Measurements from ENCODE around the gene ZNF652. TPM values are rescaled to one million over a fixed set of nuclear protein-coding genes. Genes with fewer than 3 reads are reported as not detected.
"Not testable (repeated sequence)": the region's sequence is repeated elsewhere in the genome, so short reads cannot be mapped to it uniquely, and the experiment has no call there.

Gene ZNF652
- polyA plus RNA-seq, 1 experiment: 5.3 TPM

DNA sequence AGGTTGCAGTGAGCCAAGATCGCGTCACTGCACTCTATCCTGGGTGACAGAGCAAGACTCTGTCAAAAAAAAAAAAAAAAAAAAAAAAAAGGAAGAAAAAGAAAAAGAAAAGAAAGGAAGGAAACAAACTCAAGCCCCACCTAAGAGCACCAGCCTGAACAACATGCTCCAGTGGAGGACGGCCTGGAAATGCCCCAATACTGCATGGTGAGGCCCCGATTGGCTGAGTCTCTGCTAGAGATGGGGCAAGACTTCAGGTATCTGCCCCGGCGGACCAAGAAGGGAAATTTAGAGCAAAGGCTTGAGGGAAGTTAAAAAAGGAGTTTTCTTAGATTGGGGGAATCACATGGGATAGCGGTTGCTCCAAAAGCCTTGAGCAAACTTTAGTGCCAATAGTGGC is 10.4 kb upstream of the ZNF652 start:
- H3K4me3 ChIP-seq (ENCODE audit: low read depth, low read length): no peak overlapping the region
- TF ChIP-seq CTCF (IDR thresholded peaks at IDR 0.05; ENCODE audit: insufficient read depth, low read depth, low read length): no peak
- ChIA-PET CTCF (interaction anchor here (0.6 kb wide), 1 partner anchor 1038 kb away, joined by 3 read pairs; no protein-coding TSS in a partner anchor), POLR2A (no interaction called here)
- no peaks in the 10 kb centered on the region for H3K36me3 ChIP-seq (ENCODE audit: control insufficient read depth, insufficient read depth, low read length)
- no peaks in the 10 kb centered on the region for H3K27me3 ChIP-seq (ENCODE audit: control insufficient read depth, insufficient read depth, low read length)
- no peak for DNase-seq (ENCODE audit: low read depth)

DNA sequence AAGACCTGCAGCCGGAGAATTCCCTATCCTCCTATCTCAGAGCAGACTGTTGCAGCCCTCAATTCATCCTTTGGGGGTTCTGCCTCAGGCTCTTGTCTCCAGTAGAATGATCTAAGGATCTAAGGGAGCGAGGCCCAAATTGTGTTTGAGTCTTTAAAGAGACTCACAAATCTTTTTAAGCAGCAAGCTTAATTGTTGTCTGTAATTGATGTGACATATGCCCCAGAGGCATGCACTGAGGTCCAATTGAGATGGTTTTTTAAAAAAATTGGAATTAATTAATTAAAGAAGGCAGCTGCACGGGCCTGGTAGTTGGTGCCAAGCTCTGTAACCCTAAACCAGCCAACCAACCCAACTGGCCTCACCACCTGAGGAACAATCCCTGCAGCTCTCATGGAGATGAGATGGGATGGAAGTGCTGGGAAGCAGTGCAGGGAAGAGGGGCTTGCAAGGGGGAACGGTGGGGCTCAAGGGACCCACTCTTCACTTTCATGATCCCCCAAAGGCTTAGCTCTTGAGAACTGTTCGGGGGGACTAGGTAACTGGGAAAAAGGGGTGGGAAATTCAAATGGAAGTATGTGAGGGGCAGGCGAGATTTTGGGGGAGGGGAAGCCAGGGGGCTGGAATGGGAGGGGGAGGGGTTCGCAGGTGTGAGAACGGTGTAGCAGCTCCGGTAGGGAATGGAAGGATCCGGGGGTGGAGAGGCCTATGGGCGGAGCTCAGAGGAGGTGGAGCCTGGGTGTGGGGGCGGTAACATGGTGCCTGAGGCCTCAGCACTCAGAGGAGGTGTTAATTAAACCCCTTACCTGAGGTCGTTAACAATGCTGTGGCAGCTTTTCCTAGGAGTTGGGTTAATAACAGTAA is 9.2 kb upstream of the ZNF652 start:
- DNase-seq (ENCODE audit: low read depth): no peak
- Histone ChIP-seq H3K36me3 (ENCODE audit: control insufficient read depth, insufficient read depth, low read length) (no peaks in the 10 kb centered on the region), H3K4me3 (ENCODE audit: low read depth, low read length) (no peak overlapping the region), H3K27me3 (ENCODE audit: control insufficient read depth, insufficient read depth, low read length) (no peaks in the 10 kb centered on the region)
- POLR2A ChIA-PET: no interaction called here
- CTCF ChIA-PET: interaction anchor here (1.0 to 1.1 kb wide), 2 partner anchors 10 to 174 kb away, joined by 3 to 5 read pairs; no protein-coding TSS in a partner anchor
- no peak for TF ChIP-seq CTCF (IDR thresholded peaks at IDR 0.05; ENCODE audit: insufficient read depth, low read depth, low read length)

GRCh38 chr17:49369760-49370159 is 7.7 kb upstream of the ZNF652 start:
- Histone ChIP-seq H3K4me3 (ENCODE audit: low read depth, low read length) (no peak overlapping the region), H3K27me3 (ENCODE audit: control insufficient read depth, insufficient read depth, low read length) (no peaks in the 10 kb centered on the region), H3K36me3 (ENCODE audit: control insufficient read depth, insufficient read depth, low read length) (no peaks in the 10 kb centered on the region)
- ChIA-PET POLR2A (no interaction called here), CTCF (interaction anchor here (0.6 to 1.7 kb wide), 6 partner anchors 10 to 525 kb away, joined by 3 to 8 read pairs (median 4); no protein-coding TSS in a partner anchor)
- TF ChIP-seq CTCF (IDR thresholded peaks at IDR 0.05; ENCODE audit: insufficient read depth, low read depth, low read length): no peak
- no peak for DNase-seq (ENCODE audit: low read depth)

DNA sequence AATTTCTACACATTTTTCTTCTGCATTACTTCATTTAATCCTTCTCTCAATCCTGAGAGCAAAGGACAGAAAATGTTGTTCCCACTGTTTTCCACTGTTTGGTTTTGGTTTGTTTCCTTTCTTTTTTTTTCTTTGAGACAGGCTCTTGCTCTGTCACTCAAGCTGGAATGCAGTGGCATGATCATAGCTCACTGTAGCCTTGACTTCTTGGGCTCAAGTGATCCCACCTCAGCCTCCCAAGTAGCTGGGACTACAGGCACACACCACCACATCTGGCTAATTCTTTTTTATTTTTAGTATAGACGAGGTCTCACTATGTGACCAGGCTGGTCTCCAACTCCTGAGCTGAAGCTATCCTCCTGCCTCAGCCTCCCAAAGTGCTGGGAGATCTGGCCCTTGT is 7.0 kb upstream of the ZNF652 start:
- no peak for DNase-seq (ENCODE audit: low read depth)
- POLR2A ChIA-PET: no interaction called here
- Histone ChIP-seq H3K36me3 (ENCODE audit: control insufficient read depth, insufficient read depth, low read length) (no peaks in the 10 kb centered on the region), H3K27me3 (ENCODE audit: control insufficient read depth, insufficient read depth, low read length) (no peaks in the 10 kb centered on the region), H3K4me3 (ENCODE audit: low read depth, low read length) (no peak overlapping the region)
- CTCF ChIA-PET: interaction anchor here (0.6 to 1.7 kb wide), 10 partner anchors 7 to 871 kb away, joined by 3 to 8 read pairs (median 4); no protein-coding TSS in a partner anchor
- TF ChIP-seq CTCF (IDR thresholded peaks at IDR 0.05; ENCODE audit: insufficient read depth, low read depth, low read length): no peak

DNA sequence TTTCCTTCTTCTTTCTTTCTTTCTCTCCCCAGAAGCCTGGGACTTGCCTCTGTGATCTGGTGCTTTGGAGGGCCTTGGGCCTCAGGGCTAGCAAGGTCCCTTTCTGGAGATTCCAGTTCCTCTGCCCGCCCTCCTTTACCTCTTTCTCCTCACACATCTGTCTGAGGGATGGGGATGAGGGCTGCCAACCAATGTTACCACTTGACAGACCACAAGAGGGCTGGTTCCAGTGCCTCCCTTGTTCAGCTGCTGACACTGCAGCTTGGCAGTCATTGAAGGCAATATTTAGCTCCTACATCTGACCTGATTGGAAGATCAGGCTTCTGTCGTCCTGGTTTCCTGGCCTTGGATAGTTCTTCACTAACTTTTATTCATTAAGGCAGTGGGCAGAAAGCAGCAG is 3.6 kb upstream of the ZNF652 start:
- no peak for TF ChIP-seq CTCF (IDR thresholded peaks at IDR 0.05; ENCODE audit: insufficient read depth, low read depth, low read length)
- ChIA-PET CTCF (interaction anchor here (1.4 to 1.9 kb wide), 2 partner anchors 10 to 50 kb away, joined by 3 to 6 read pairs; no protein-coding TSS in a partner anchor), POLR2A (no interaction called here)
- Histone ChIP-seq H3K36me3 (ENCODE audit: control insufficient read depth, insufficient read depth, low read length) (no peaks in the 10 kb centered on the region), H3K27me3 (ENCODE audit: control insufficient read depth, insufficient read depth, low read length) (no peaks in the 10 kb centered on the region), H3K4me3 (ENCODE audit: low read depth, low read length) (no peak overlapping the region)
- no peak for DNase-seq (ENCODE audit: low read depth)

GRCh38 chr17:49365126-49365525 is 3.1 kb upstream of the ZNF652 start:
- POLR2A ChIA-PET; H3K4me3 ChIP-seq (ENCODE audit: low read depth, low read length); H3K27me3 ChIP-seq (ENCODE audit: control insufficient read depth, insufficient read depth, low read length); H3K36me3 ChIP-seq (ENCODE audit: control insufficient read depth, insufficient read depth, low read length); DNase-seq (ENCODE audit: low read depth): not testable (repeated sequence)
- CTCF ChIA-PET: interaction anchor here (1.4 kb wide), 1 partner anchor 11 kb away, joined by 6 read pairs; no protein-coding TSS in a partner anchor

Data from BJ (cell line).